A549 treated with dexamethasone at 1 μM for 4 hours (cell line): Measurements from ENCODE around the gene THEM5. TPM values are rescaled to one million over a fixed set of nuclear protein-coding genes. Genes with fewer than 3 reads are reported as not detected.

Source experiments
- total RNA-seq: library from RNA; stranded (reverse); fragments of 200-300 nt; extraction: Qiagen RNA extraction; gene quantifications from 5 replicates; pipeline ENCODE4 v1.2.3, GENCODE V29; 2022

Gene THEM5
- total RNA-seq = not detected in 5 replicates

GRCh38 chr1:151853411-151853943, at the start of gene THEM5:
TSS of gene THEM5 (minus strand) at chr1:151853712. CDS start at chr1:151853565, 147 bp downstream.

GRCh38 chr1:151839457-151840403, 13.8 kb downstream of the THEM5 start, which contains the start of gene C2CD4D:
TSS of gene C2CD4D (minus strand) at chr1:151839820. CDS start at chr1:151838989, 831 bp downstream.

GRCh38 chr1:151831605-151832004, 21.9 kb downstream of the THEM5 start, which contains the start of gene RORC:
TSS of gene RORC (minus strand) at chr1:151831802. CDS start at chr1:151831764, 38 bp downstream.

GRCh38 chr1:151805066-151805820, 48.3 kb downstream of the THEM5 start, which contains the start of gene LINGO4:
TSS of gene LINGO4 (minus strand) at chr1:151805419. CDS start at chr1:151802704, 2,715 bp downstream.

Other genes with a start within 250 kb of the THEM5 start
- 10.1 to 11.7 TPM (median 11.1 TPM) in 5 replicates for gene SNX27, start 241.7 kb downstream of the THEM5 start, total RNA-seq
- gene CELF3, start 136.9 kb downstream of the THEM5 start, total RNA-seq = 0.03 TPM in 1 of 5 replicates, not detected in the others
- gene RIIAD1, start 132.2 kb downstream of the THEM5 start, total RNA-seq = not detected in 5 replicates
- 76.8 to 90.6 TPM (median 85.1 TPM) in 5 replicates for gene MRPL9, start 90.2 kb downstream of the THEM5 start, total RNA-seq
- gene TDRKH, start 63.2 kb downstream of the THEM5 start, total RNA-seq = 4.7 to 6.1 TPM (median 5.7 TPM) in 5 replicates
- gene LINGO4, start 48.3 kb downstream of the THEM5 start, total RNA-seq = not detected in 5 replicates
- gene RORC, start 21.9 kb downstream of the THEM5 start, total RNA-seq = 0.03 to 0.08 TPM (median 0.04 TPM) in 4 of 5 replicates, not detected in the other
- not detected in 5 replicates for gene C2CD4D, start 13.9 kb downstream of the THEM5 start, total RNA-seq
- gene THEM4, start 55.8 kb upstream of the THEM5 start, total RNA-seq = 13.2 to 14.3 TPM (median 13.6 TPM) in 5 replicates
- gene S100A10, start 140.1 kb upstream of the THEM5 start, total RNA-seq = 2,531 to 3,155 TPM (median 2,621 TPM) in 5 replicates
- 1,800 to 1,985 TPM (median 1,837 TPM) in 5 replicates for gene S100A11, start 183.3 kb upstream of the THEM5 start, total RNA-seq
- not detected in 5 replicates for gene TCHHL1, start 235.4 kb upstream of the THEM5 start, total RNA-seq